Naive thymus-derived CD8-positive, alpha-beta T cell (primary cell): Measurements from ENCODE around the gene TNIP1. TPM values are rescaled to one million over a fixed set of nuclear protein-coding genes. Genes with fewer than 3 reads are reported as not detected.

Experiments
- ATAC-seq, 2 donors: fragments of 150-1000 bp; cut with Tn5 transposase in 1 of 2; sonication (Bioruptor Pico), chemical (Tn5 transposase) in 1 of 2; 1 replicate in 1 of 2; 2 replicates in 1 of 2; pipeline ENCODE4 v1.10.0; 2021; ENCODE audit warnings: mild to moderate bottlenecking in 2 of 2, moderate library complexity in 2 of 2
- POLR2A ChIA-PET: fragments of 350-600 bp; sonication (Branson Sonifier 250); formaldehyde crosslinking; loops from one replicate; lab custom pipeline; 2021; ENCODE audit warnings: antibody characterized with exemption; lab: Charles Lee
- DNase-seq, 10 donors: peaks; one replicate each; pipeline versions ENCODE4 v3.0.0 to v3.0.0-alpha.2; 2020 to 2022
- H3K27ac Mint-ChIP-seq, 10 donors: one replicate each; pipeline ENCODE4 v1.8.0; 2020 to 2022; ENCODE audit warnings: mild to moderate bottlenecking in 10 of 10, mixed read lengths in 10 of 10, moderate library complexity in 4 of 10, inconsistent platforms in 1 of 10
- H3K27me3 Mint-ChIP-seq, 5 donors: one replicate each; pipeline ENCODE4 v1.8.0; 2021 to 2022; ENCODE audit warnings: mixed read lengths in 5 of 5
- H3K36me3 Mint-ChIP-seq, 3 donors: one replicate each; pipeline ENCODE4 v1.8.0; 2020 to 2022; ENCODE audit warnings: mixed read lengths in 3 of 3, mild to moderate bottlenecking in 2 of 3, inconsistent platforms in 1 of 3
- H3K4me1 Mint-ChIP-seq, 4 donors: one replicate each; pipeline ENCODE4 v1.8.0; 2021 to 2022; ENCODE audit warnings: mixed read lengths in 4 of 4
- H3K4me3 Mint-ChIP-seq, 10 donors: one replicate each; pipeline ENCODE4 v1.8.0; 2020 to 2022; ENCODE audit warnings: mild to moderate bottlenecking in 10 of 10, mixed read lengths in 10 of 10, moderate library complexity in 6 of 10, inconsistent platforms in 1 of 10
- H3K9me3 Mint-ChIP-seq, 9 donors: one replicate each; pipeline ENCODE4 v1.8.0; 2020 to 2022; ENCODE audit warnings: mixed read lengths in 9 of 9, mild to moderate bottlenecking in 3 of 9, inconsistent platforms in 1 of 9, moderate library complexity in 1 of 9
- polyA plus RNA-seq, 3 donors: library from polyadenylated mRNA; unstranded; fragments of 300-500 nt; fragmentation: Illumina TruSeq; gene quantifications; one replicate each; pipeline ENCODE4 v1.2.3, GENCODE V29; 2021
- total RNA-seq, 8 experiments: library from RNA in 2 of 8; stranded (reverse) in 2 of 8; gene quantifications; one replicate each; pipeline ENCODE4 v1.2.3 and lab custom pipeline; 2021 to 2026

The TNIP1 gene
- total and polyA plus RNA-seq, 5 experiments from 2014 or later, result 25.6 to 140 (median 37.5) TPM

DNA sequence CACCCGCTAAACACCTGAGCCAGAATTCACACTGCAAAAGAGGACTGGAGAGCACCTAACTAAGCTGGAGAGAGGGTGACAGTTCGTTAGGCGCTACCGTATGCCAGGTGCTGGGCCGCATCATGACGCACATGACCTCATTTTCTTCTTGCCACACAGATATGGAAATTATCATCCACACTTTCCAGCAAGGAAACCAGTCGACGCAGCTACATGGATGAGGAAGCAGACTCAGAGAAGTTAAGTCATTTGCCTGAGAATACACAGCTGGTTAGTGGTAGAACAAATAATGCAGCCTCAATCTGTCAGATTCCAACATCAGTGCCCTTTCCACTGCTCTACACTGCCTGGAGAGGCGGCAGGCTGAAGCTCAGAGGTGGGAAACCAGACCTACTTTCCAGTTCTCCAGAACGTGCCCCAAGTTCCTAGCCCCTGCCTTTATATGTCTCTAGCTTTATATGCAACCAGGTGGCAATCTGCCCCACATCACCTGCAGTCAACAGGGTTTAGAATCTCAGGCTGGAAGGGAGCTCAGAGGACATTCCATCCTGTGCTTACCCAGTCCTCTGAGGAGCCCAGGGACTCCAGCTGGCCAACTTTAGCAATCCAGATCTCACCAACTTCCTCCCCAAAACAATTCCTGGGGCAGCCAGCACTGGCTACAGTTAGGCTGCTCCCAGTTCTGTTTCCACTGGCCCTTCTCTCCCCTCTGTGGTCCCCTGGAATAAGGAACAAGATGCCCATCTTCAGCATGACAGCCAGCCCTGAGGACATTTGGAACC lies 8.8 kb downstream of the TNIP1 start:
- no peak for ATAC-seq
- POLR2A ChIA-PET, result interaction anchor here (0.6 to 1.8 kb wide), 5 partner anchors 8 to 661 kb away, joined by 4 read pairs; no protein-coding TSS in a partner anchor
- DNase-seq, result no peak
- Mint-ChIP-seq H3K4me1 (peaks cover 52 to 88% (median 79%) of the 10 kb centered on the region in 4 donors), H3K4me3 (peak overlapping the region in 4 of 10 donors; percentile 6 to 47 (median 17)), H3K9me3 (no peaks in the 10 kb centered on the region), H3K36me3 (peaks cover 0 to 37% (median 0%) of the 10 kb centered on the region in 3 donors), H3K27me3 (no peaks in the 10 kb centered on the region), H3K27ac (peak overlapping the region in 8 of 10 donors; percentile 2 to 84 (median 41))

DNA sequence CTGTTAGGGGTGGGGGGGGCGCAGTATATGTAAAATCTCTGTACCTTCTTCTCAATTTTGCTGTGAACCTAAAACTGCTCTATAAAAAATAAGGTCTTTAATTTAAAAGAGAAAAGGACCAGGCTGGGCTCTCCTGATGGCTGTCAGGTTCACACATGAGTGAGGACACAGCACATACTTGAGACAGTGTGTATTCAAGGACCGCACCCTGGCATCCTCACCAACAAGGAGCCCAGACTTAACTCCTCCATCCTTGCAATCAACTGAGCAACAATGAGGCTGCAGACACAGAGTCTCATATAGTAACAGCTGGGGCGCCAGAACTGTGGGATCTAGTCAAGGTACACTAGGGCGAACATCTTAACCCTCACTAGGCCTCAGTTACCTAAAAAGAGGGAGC lies 9.8 kb downstream of the TNIP1 start:
- DNase-seq (no peak), ATAC-seq (no peak)
- H3K9me3 Mint-ChIP-seq, result no peaks in the 10 kb centered on the region
- H3K27me3 Mint-ChIP-seq, result no peaks in the 10 kb centered on the region
- H3K36me3 Mint-ChIP-seq, result peaks cover 0 to 30% (median 0%) of the 10 kb centered on the region in 3 donors
- peaks cover 48 to 88% (median 77%) of the 10 kb centered on the region in 4 donors for H3K4me1 Mint-ChIP-seq
- H3K27ac Mint-ChIP-seq, result peak overlapping the region in 2 of 10 donors; percentile 15 to 29
- POLR2A ChIA-PET, result interaction anchor here (0.6 to 1.8 kb wide), 3 partner anchors 11 to 660 kb away, joined by 4 read pairs; no protein-coding TSS in a partner anchor
- H3K4me3 Mint-ChIP-seq, result no peak overlapping the region

DNA sequence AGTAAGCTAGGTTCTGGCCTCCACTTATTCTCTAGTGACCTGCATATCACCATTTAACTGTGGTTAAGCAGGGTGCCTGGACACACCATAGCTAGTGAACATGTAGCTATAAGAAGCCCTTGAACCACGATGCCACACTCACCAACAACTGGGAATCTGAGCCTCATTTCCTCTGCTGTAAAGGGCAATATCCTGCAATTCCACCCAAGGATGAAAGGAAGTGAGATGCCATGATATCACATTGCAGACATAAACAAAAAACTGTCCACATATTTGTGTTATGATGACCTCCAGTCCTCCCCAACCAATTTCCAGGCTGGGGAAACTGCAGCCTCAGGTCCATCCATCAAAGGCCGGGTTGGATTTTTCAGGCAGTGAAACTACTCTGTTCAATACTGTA lies 10.4 kb downstream of the TNIP1 start:
- H3K27ac Mint-ChIP-seq, result peak overlapping the region in 3 of 10 donors; percentile 60 to 76 (median 72)
- H3K27me3 Mint-ChIP-seq, result no peaks in the 10 kb centered on the region
- POLR2A ChIA-PET, result interaction anchor here (0.9 to 1.1 kb wide), 2 partner anchors 10 to 11 kb away, joined by 3 to 4 read pairs; partner anchors contain the start of gene TNIP1
- no peak for DNase-seq
- no peak for ATAC-seq
- H3K4me1 Mint-ChIP-seq, result peaks cover 49 to 87% (median 77%) of the 10 kb centered on the region in 4 donors
- no peak overlapping the region for H3K4me3 Mint-ChIP-seq
- peaks cover 0 to 26% (median 0%) of the 10 kb centered on the region in 3 donors for H3K36me3 Mint-ChIP-seq
- H3K9me3 Mint-ChIP-seq, result no peaks in the 10 kb centered on the region

DNA sequence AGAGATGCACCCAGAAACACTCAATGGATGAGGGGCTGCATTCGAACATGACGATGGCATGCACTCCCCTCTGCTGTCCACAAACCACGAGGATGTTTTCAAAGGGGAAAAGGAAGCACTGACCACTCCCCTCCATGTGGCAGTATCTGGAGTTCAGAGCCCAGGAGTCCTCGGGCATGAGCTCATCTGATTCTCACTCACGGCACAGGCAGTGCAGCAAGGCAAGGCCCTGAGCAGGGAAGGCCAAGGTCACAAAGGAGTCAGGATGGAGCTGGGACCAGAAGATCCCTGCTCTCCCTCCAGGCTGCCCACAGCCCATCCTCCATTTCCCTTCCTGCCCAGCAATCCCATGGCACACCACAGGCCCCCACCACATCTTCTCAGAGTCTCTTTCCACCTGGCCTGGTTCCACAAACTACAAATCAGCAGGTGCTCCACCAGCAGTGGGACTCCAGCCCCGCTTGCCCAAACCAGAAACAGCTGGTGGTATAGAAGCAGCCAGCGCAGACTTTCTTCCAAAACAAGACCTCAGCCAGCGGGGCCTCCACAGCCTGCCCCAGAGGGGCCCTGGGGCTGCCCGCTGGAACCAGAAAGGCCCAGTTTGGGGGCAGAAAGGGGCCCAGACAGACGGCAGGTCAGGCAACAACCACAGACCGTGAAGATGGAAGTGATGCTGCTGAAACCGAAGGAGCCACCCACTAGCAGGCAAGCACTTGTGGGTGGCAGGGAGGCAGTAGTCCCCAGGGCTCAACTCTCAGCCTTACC lies 12.2 kb downstream of the TNIP1 start:
- no peaks in the 10 kb centered on the region for H3K27me3 Mint-ChIP-seq
- DNase-seq (peak in 1 of 10 donors; percentile 59), ATAC-seq (peak; percentile 35 to 62)
- H3K4me3 Mint-ChIP-seq, result peak overlapping the region in 9 of 10 donors; percentile 2 to 69 (median 19)
- H3K27ac Mint-ChIP-seq, result peak overlapping the region; percentile 33 to 82 (median 74)
- H3K4me1 Mint-ChIP-seq, result peaks cover 48 to 76% (median 73%) of the 10 kb centered on the region in 4 donors
- H3K9me3 Mint-ChIP-seq, result no peaks in the 10 kb centered on the region
- POLR2A ChIA-PET, result interaction anchor here (0.7 kb wide), 1 partner anchor 13 kb away, joined by 3 read pairs; no protein-coding TSS in a partner anchor
- peaks cover 0 to 23% (median 0%) of the 10 kb centered on the region in 3 donors for H3K36me3 Mint-ChIP-seq

DNA sequence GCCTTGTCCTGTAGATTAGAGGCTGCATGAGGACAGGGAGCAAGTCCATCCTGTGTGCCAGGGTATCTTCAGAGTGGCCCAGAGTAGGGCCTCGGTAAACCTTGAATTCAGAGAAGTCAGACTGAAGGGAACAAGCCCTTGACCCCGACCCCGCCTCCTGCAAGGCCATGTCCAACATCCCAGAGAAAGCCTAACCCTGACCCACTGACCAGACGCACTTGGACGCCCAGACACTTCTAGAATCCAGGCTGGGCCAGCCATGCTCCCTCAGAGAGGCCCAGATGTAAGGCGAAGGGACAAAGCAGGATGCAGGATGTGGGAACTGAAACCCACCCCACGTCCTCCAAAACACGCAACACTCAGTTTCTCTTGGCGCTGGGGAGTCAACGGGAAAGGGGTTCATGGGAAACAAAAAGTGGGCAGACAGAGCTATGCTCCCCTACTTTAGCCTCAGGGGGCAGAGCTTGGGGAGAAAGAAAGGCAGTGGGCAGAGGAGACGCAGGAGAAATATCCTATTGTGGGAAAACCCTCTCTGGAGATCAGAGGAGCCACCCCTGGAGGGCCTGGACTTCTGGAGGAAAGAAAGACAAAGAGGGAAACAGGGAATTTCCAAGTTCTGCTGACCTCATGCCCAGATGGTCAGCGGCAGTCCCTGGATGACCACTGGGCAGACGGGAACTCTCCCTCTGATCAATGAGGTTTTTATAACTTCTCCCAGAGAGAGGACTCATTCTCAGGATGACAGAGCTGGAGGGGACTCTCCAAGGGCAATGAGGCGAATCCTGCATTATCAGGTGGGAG lies 13.0 kb downstream of the TNIP1 start:
- Mint-ChIP-seq H3K36me3 (peaks cover 0 to 24% (median 0%) of the 10 kb centered on the region in 3 donors), H3K9me3 (no peaks in the 10 kb centered on the region), H3K27ac (peak overlapping the region in 9 of 10 donors; percentile 33 to 80 (median 72)), H3K4me3 (peak overlapping the region in 8 of 10 donors; percentile 14 to 75 (median 31)), H3K27me3 (no peaks in the 10 kb centered on the region), H3K4me1 (peaks cover 48 to 76% (median 75%) of the 10 kb centered on the region in 4 donors)
- DNase-seq (no peak), ATAC-seq (no peak)
- POLR2A ChIA-PET, result no interaction called here

DNA sequence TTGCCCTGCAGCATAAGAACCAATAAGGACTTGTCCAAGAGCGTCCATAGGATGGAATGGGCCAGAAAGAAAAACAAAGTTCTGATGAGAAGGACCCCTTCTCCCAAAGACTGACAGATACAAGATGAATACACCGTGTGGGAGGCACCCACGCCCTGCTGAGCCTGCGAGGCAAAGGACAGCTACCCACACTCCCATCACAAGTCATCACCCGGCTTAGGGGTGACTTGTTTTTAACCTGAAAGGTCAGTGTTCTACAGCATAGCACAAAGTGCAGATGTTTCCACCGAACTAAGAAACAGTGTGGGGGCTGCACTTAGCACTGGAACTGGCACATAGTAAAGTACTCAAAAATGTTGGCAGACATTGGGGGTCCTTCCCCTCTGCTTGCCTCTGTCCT lies 13.9 kb downstream of the TNIP1 start:
- DNase-seq, result no peak
- Mint-ChIP-seq H3K9me3 (no peaks in the 10 kb centered on the region), H3K36me3 (peaks cover 0 to 33% (median 1%) of the 10 kb centered on the region in 3 donors), H3K27me3 (no peaks in the 10 kb centered on the region), H3K4me1 (peaks cover 42 to 67% (median 66%) of the 10 kb centered on the region in 4 donors), H3K27ac (peak overlapping the region in 8 of 10 donors; percentile 29 to 79 (median 40)), H3K4me3 (peak overlapping the region in 1 of 10 donors; percentile 24)
- no peak for ATAC-seq
- POLR2A ChIA-PET, result interaction anchor here (2.1 kb wide), 1 partner anchor 13 kb away, joined by 5 read pairs; no protein-coding TSS in a partner anchor

DNA sequence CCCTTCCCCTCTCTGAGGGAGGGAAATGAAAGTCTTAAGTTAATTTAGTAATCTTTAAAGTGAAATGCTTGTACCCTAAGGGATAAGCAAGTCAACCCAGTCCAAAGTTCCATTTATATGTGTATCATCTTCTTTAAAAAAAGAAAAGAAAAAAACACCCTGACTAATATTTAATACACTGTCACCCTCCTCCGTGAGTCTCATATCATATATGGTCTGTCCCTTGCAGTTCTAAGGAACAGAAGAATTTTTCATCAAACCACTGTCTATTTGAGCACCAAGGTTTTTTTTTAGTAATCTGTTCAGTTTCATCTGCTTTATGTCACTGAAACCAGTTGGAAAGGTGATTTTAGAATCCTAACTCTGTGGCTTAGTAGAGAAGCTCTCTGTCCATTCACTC lies 15.2 kb downstream of the TNIP1 start:
- peak overlapping the region in 7 of 10 donors; percentile 13 to 72 (median 46) for H3K27ac Mint-ChIP-seq
- no peak for ATAC-seq
- peaks cover 0 to 42% (median 12%) of the 10 kb centered on the region in 3 donors for H3K36me3 Mint-ChIP-seq
- no peak overlapping the region for H3K4me3 Mint-ChIP-seq
- no peaks in the 10 kb centered on the region for H3K27me3 Mint-ChIP-seq
- DNase-seq, result no peak
- no peaks in the 10 kb centered on the region for H3K9me3 Mint-ChIP-seq
- POLR2A ChIA-PET, result interaction anchor here (2.1 kb wide), 1 partner anchor 14 kb away, joined by 5 read pairs; no protein-coding TSS in a partner anchor
- H3K4me1 Mint-ChIP-seq, result peaks cover 34 to 67% (median 62%) of the 10 kb centered on the region in 4 donors

DNA sequence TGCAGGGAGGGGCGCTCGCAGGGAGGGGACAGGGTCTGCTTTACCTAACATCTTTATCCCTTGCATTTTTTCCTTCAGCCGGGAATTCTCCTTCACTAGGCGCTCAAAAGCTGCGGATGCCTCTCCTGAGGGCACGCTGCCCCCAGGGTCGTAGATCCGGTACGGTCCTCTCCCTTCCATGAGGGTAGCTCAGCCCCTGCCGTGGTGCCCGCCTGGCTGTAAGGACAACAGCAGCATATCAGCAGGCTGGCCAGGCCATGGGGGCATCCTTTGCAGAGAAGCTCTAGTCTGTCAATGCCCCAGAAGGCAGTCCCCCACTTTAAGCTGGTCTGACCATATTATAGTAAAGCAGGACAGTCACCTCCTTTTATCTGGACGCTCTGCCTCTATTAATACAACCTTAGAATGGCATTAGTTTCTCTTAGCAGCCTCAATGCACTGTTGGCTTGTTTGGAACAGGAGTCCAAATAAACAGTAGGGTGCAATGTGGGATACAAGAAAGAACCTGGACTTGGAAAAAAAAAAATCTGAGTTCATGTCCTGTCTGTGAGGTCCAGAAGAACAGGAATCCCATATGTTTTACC lies 15.8 kb downstream of the TNIP1 start:
- ATAC-seq (no peak), DNase-seq (no peak)
- POLR2A ChIA-PET, result interaction anchor here (2.1 kb wide), 1 partner anchor 15 kb away, joined by 5 read pairs; no protein-coding TSS in a partner anchor
- peaks cover 33 to 67% (median 63%) of the 10 kb centered on the region in 4 donors for H3K4me1 Mint-ChIP-seq
- H3K27me3 Mint-ChIP-seq, result no peaks in the 10 kb centered on the region
- no peak overlapping the region for H3K4me3 Mint-ChIP-seq
- no peaks in the 10 kb centered on the region for H3K9me3 Mint-ChIP-seq
- peak overlapping the region in 4 of 10 donors; percentile 8 to 46 (median 32) for H3K27ac Mint-ChIP-seq
- H3K36me3 Mint-ChIP-seq, result peaks cover 0 to 44% (median 12%) of the 10 kb centered on the region in 3 donors

DNA sequence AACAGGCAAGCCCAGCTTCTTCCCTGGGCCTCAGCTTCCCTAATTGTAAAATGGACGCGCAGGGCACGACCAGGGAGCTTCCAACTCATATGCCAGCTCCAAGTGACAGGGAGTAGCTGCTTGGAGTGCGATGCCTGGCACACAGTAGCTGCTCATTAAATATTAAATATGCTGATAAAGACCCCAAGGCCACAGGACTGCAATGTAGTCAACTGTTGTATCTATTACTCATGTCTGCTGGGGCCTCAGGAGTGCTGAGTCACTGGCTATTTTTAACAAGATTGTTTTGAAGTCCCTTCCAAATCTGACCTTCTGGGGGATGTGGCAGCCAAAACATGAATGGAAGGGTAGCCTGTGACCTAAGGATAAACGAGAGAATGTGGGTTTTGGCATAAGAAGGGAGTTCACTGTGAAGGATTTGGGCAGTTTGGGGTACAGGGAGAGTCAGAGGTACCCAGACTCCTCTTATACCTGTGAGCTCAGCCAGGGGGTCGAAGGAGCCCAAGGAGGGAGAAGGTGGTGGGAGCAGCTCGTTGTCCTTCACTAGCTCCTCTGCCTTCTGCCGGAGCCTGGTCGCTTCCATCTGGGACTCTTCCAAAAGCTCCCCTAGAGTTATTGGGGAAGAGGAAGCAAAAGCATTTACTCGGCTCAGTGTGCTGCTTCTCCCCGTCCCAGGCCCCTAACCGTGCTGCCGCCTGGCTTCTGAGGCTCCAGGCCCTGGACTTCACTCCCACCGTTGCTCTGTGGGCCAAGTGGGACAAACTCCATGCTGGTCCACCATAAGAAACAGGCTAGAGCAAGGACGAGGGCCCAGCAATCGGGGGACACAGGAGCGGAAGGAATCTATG lies 17.5 kb downstream of the TNIP1 start:
- ATAC-seq (no peak), DNase-seq (no peak)
- Mint-ChIP-seq H3K4me1 (peaks cover 33 to 62% (median 58%) of the 10 kb centered on the region in 4 donors), H3K9me3 (no peaks in the 10 kb centered on the region), H3K4me3 (no peak overlapping the region), H3K36me3 (peaks cover 0 to 53% (median 12%) of the 10 kb centered on the region in 3 donors), H3K27me3 (peaks cover 0 to 3% (median 0%) of the 10 kb centered on the region in 5 donors), H3K27ac (peak overlapping the region in 5 of 10 donors; percentile 14 to 85 (median 46))
- POLR2A ChIA-PET, result no interaction called here

DNA sequence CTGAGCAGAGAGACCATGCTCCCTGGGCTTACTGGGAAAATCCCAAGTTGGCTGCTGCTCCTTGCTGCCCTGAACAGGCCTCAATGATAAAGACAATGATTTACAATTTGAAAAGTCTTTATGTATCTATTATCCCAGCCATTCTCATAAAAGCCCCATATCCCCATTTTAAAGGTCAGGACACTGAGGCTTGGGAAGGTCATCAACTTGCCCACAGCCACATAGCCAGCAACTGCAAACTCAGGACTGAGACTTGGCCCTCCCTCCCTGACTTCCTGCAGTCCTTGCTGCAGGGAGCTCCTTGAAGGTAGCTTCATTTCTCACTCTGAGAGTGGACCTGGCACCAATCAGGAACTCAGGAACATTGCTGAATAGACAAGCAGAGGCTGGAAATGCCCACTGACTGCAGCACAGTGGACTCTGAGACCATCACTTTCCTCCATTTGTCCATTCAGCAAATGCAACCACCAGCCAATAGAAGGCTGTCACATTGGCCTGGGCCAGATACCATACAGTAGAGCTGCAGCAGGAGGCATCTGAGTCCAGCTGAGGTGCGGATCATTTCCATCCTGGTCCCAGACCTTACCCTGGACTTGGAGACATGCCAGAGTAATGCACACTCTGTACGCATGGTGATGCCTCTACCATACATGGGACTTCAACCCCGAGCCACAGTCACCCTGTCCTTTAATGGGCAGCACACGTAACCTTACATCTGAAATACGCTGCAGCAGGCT lies 18.3 kb downstream of the TNIP1 start:
- Mint-ChIP-seq H3K9me3 (no peaks in the 10 kb centered on the region), H3K36me3 (peaks cover 0 to 59% (median 12%) of the 10 kb centered on the region in 3 donors), H3K4me1 (peaks cover 26 to 54% (median 50%) of the 10 kb centered on the region in 4 donors), H3K4me3 (no peak overlapping the region), H3K27ac (peak overlapping the region in 4 of 10 donors; percentile 22 to 67 (median 51)), H3K27me3 (peaks cover 0 to 3% (median 0%) of the 10 kb centered on the region in 5 donors)
- ATAC-seq (no peak), DNase-seq (no peak)
- POLR2A ChIA-PET, result no interaction called here
